HG03196 (cell line): Measurements from ENCODE around the gene OR56A1.

Experiments
- ATAC-seq: cut with Tn5 transposase; IDR thresholded peaks from one replicate; pipeline ENCODE4 v1.9.1; 2021; ENCODE audit not compliant: unreplicated experiment

Gene OR56A1

DNA sequence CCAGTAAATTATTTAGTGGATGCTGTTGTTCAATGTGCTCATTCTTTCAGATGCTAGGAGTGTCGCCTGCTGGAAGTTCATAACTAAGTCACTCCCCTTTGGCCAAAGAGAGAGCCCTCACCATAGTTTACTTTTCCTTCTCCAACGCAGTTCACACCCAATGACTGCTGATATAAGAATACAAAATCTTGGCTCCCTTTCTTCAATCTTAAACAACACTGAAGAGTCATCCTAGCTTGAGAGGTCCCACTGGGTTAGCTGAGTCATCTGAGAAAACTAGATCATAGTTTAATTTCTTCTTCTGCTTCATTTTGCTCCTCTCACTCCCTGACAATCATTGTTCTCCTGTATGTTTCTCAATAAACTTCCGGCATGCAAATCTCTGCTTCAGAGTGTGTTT, 38.4 kb downstream of the OR56A1 start:
- no peak for ATAC-seq

DNA sequence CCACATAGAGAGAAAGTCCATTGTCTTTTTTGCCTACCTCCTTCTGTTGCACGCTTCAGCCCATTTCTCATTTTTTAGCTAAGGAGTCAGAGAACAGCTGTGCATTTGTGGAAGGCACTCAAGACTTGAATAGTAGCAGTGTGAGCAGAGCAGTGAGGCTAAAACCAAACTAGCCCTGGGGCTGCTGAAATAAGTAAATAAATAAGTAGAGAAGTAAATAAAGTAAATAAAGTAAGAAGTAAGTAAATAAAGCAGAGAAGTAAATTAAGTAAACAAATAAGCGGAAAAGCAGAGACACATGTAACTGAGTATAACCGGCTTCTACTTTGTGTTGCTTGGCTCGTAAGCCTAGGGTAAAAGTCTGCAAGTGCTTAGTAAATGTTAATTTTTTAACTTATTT, 41.4 kb downstream of the OR56A1 start:
- no peak for ATAC-seq

- ATAC-seq: no peak
Measured at GRCh38 chr11:5986885-5987284, 43.7 kb downstream of the OR56A1 start, which contains the start of gene OR52L1. TSS of gene OR52L1 (minus strand) at chr11:5986985. CDS start at chr11:5986930, 55 bp downstream.

- ATAC-seq: no peak
Measured at GRCh38 chr11:5983443-5983842, 47.1 kb downstream of the OR56A1 start.

DNA sequence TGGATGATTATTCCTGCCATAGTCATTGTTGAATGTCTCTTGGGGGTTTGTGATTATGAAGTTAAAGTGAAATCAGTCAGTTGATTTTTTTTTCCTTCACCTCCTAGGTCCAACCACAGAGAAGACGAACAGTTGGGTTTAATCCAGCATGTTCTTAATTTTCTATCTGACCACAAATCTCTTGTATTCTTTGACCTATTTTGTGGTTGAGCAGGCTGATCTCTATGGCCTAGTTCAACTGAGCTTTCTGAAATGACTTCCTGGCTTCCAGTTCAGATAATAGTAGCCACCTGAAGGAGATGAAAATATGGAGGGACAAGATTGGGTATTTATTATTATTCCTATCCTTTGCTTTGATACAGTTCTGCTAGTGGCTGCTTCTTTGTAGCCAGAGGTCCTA, 57.0 kb downstream of the OR56A1 start:
- ATAC-seq: no peak
